ENCODE measurements around the gene ILF3.
"Not testable (repeated sequence)": the region's sequence is repeated elsewhere in the genome, so short reads cannot be mapped to it uniquely, and the experiment has no call there.

The ILF3 gene

DNA sequence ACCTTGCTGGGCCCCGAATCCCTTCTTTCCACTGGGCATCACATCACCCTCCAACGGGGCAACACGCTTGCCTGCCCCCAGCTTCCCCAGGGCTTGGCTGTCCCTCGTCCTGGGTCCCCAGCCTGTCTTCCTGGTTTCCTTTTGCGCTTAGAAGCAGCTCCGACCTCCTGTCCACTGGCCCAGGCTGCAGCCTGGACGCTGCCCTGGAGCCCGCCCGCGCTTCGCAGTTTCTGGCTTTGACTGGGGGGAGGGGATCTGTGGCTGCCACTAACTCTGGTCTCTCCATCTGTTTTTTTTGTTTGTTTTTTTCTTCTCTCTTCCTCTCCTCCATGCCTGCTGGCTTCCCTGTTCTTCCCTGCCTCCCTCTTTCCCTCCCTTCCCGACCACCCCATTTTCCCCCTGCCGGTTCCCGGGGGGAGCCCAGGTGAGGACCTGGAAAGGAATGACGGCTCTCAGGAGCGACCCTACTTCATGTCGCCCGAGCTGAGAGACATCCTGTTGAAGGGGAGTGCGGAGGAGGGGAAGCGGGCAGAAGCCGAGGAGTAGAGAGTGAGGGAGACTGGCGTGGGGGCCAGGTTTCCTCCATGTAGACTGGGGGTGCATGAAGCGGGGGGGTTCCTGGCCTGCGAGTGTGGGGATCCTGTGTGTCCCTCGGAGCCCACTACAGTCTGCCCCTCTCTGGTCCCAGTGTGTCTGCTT is 11.5 kb upstream of the ILF3 start:
- DNase-seq (ENCODE audit: low read depth in 2 of 2), result no peak

- DNase-seq (ENCODE audit: low read depth in 2 of 2), result no peak
Observed at GRCh38 chr19:10643172-10643967, 10.8 kb upstream of the ILF3 start.

- DNase-seq (ENCODE audit: low read depth in 2 of 2), result no peak
Observed at GRCh38 chr19:10643968-10644259, 10.2 kb upstream of the ILF3 start.

GRCh38 chr19:10644260-10645007 is 9.7 kb upstream of the ILF3 start:
- DNase-seq (ENCODE audit: low read depth in 2 of 2), result peak; percentile 75 to 81

GRCh38 chr19:10646456-10647159 is 7.5 kb upstream of the ILF3 start:
- no peak for DNase-seq (ENCODE audit: low read depth in 2 of 2)

DNA sequence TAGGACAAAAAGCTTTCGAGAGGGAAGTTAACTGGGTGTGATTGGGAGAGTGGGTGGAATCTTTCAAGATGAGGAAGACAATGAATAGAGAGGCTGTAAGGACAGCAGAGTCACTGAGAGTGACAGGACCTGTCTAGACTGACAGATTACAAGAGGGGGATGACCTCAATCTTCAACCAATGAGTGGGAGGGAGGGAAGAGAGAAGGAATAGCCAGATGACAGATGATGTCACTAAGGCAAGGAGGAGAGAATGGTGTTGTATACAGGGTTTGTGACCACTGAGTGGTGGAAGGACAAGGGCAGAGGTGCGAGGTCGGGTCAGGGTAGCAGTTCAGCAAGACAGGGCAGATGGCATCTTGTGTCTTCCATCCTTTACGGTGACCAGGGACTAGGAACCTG is 5.8 kb upstream of the ILF3 start:
- no peak for DNase-seq (ENCODE audit: low read depth in 2 of 2)

- DNase-seq (ENCODE audit: low read depth in 2 of 2), result no peak
Observed at GRCh38 chr19:10651851-10652250, 2.3 kb upstream of the ILF3 start.

DNA sequence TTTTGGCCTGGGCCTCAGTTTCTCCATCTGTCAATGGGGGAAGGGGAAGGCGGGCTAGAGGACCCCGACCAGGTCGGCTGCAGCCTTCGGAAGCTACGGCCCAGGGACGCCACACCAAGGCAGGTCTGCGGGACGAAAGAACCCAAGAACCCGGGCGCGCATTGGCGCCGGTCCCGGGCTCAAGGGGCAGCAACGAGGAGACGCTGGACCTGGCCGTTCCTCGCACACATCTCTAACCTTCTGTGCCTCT is 739 bp upstream of the ILF3 start:
- DNase-seq (ENCODE audit: low read depth in 2 of 2), result no peak

DNA sequence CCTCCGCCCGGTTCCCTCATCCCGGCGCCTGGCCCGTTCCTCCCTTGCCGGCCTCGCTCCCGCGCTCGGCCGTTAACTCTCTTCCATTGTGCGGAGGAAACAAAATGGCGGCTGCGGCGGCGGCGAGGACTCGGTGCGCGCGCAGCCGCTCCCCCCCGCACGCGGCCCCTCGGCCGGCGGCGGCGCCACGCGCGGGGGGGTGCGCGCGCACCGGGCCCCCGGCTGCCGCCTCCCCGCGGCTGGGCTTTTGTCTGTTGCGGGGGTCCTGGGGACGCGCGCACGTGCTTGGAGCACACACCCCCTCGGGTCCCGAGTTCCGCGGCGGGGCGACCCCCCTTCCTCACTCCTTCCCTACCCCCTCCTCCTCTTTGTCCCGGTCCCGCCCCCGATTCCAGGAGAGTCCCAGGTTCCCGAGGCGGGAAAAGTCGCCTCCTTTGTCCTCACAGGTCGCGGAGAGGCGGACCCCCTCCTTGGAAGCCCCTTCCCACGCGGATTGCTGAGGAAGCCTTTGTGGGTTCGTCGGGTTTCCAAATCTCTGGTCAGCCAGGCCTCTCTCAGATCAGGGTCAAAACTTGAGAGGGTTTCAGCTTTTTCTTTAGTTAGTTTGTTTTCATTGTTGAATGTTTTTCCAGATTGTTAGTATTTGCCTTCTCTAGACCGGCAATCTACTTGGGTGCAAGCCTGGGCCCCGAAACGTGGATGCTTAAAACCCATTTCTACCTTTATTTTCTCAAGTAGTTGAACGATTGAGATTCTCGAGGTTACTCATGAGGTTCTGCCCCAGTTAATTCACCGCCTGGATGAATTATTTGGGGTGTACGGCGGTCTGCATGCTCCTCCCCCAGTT is 687 bp downstream of the ILF3 start:
- DNase-seq (ENCODE audit: low read depth in 2 of 2), result peak; percentile 46 to 61

DNA sequence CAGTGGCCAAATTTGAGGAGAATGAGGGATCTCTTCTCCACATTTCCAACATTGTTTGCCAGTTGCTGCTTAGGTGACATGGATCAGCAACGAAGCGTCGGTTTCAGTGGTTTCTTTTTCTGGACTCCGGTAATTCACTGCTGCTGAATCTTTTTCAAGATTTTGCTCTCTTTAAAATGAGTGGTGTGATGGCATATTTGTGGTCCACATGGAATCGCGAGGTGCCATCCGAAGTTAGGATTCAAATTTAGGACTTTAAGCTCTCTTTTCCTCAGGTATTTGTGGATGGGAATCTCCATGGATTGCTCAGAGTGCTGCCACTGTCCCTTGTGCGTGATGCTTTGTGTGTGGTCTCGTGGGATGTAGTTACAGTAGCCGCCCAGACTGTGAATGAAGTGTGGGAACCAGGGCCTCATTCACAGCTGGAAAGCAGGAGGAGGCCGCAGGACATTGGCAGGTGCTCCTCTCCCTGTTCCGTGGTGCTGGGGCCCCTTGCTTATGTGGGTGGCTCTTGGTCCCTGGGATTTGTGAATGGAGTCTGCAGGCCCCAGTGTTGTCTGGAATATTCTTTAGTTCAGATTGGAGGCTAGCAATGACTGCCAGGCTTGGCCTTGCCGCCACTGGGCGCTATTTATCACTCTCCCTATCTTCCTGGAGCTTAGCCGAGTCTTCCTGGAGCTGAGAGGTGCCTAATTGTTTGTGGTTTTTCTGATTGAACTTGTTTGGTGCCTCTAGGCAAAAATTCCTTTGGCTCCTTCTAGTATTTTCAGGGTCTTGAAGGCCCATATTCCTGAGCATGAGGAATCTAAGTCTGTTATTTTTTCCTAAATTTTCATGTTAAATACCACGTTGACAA is 1.5 kb downstream of the ILF3 start:
- no peak for DNase-seq (ENCODE audit: low read depth in 2 of 2)

- no peak for DNase-seq (ENCODE audit: low read depth in 2 of 2)
Observed at GRCh38 chr19:10660346-10660745, 6.2 kb downstream of the ILF3 start.

GRCh38 chr19:10661946-10662345 is 7.8 kb downstream of the ILF3 start:
- DNase-seq (ENCODE audit: low read depth in 2 of 2), result no peak

GRCh38 chr19:10662384-10663251 is 8.5 kb downstream of the ILF3 start:
- peak in 1 of 2 donors; percentile 31 for DNase-seq (ENCODE audit: low read depth in 2 of 2)

DNA sequence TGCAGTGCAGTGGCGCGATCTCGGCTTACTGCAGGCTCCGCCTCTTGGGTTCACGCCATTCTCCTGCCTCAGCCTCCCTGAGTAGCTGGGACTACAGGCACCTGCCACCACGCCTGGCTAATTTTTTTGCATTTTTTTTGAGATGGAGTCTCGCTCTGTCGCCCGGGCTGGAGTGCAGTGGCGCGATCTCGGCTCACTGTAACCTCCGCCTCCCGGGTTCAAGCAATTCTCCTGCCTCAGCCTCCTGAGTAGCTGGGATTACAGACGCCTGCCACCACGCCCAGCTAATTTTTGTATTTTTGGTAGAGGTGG is 9.1 kb downstream of the ILF3 start:
- DNase-seq (ENCODE audit: low read depth in 2 of 2), result not testable (repeated sequence)

GRCh38 chr19:10667867-10668266 is 13.7 kb downstream of the ILF3 start:
- DNase-seq (ENCODE audit: low read depth in 2 of 2), result no peak

- no peak for DNase-seq (ENCODE audit: low read depth in 2 of 2)
Observed at GRCh38 chr19:10669246-10669645, 15.1 kb downstream of the ILF3 start.

DNA sequence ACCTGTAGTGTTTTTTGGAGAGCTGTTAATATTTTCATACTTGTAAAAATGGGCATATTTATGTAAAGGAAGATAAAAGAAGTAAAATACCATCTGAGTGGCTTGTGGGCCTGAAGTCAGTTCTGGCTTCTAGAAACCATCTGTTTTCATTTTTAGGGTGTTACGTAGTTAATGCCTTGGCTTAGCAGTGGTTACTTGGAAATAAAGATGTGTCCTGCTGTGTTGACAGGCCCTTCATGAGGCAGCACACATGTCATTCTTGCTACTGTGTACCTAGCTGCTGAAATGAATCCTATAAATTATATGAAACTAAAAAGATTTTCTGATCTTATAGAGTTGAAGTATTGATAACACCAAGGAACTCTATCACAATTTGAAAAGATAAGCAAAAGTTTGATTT is 16.0 kb downstream of the ILF3 start:
- no peak for DNase-seq (ENCODE audit: low read depth in 2 of 2)

DNA sequence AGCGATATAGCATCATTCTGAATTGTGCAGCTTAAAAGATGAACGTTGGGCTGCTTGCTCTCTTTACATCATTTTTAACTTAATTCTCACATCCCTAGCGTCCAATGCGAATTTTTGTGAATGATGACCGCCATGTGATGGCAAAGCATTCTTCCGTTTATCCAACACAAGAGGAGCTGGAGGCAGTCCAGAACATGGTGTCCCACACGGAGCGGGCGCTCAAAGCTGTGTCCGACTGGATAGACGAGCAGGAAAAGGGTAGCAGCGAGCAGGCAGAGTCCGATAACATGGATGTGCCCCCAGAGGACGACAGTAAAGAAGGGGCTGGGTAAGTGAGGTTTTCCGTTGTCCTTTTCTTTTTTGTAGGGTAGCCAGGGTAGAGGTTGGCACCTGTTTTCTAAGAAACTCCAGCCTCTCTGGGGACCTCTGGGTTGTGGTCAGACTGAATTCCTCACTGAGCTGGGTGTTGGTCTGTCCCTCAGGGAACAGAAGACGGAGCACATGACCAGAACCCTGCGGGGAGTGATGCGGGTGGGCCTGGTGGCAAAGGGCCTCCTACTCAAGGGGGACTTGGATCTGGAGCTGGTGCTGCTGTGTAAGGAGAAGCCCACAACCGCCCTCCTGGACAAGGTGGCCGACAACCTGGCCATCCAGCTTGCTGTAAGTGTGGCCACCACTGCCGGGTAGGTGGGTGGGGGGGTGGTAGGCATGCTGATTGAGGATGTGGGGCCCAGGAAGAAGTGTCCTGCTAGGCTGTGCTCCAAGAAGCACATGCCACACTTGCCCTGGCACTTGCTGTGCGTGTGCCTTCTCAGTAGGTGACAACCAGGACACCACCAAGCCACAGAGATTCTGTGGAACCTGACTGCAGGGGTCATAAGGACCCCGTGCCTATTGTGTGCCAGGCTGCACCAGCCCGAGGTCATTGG is 17.0 kb downstream of the ILF3 start:
- no peak for DNase-seq (ENCODE audit: low read depth in 2 of 2)

DNA sequence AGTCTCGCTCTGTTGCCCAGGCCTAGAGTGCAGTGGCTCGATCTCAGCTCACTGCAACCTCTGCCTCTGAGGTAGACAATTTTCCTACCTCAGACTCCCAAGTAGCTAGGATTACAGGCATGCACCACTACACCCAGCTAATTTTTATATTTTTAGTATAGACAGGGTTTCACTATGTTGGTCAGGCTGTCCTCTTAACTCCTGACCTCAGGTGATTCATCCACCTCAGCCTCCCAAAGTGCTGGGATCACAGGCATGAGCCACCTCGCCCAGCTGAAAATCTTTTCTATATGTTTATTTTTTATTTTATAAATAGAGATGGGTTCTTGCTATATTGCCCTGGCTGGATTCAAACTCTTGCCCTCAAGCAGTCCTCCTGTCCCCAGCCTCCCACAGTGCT is 17.8 kb downstream of the ILF3 start:
- not testable (repeated sequence) for DNase-seq (ENCODE audit: low read depth in 2 of 2)
